A673 (cell line): ENCODE data around the gene CCND2.

Source experiments
- CTCF ChIP-seq: fragments of 300-800, 200-600 bp; sonication (generic); conservative IDR thresholded peaks from 2 replicates; pipeline ENCODE4 v1.5.1; 2017; ENCODE audit warnings: low read depth, mild to moderate bottlenecking, antibody characterized with exemption, low read length, moderate library complexity, mixed read lengths
- EZH2 ChIP-seq: fragments of 200-600 bp; sonication (generic); IDR thresholded peaks from 2 replicates; pipeline ENCODE4 v1.6.1; 2017; ENCODE audit warnings: borderline replicate concordance, low read depth, mild to moderate bottlenecking, mixed read lengths, antibody characterized with exemption, low read length; ENCODE audit not compliant: poor library complexity, severe bottlenecking

- TF ChIP-seq EZH2, result no peak
- TF ChIP-seq CTCF, result no peak
Measured at GRCh38 chr12:4240161-4240783, 33.3 kb upstream of the CCND2 start.
